GM19099 (cell line): Measurements from ENCODE around the gene ANO1.

Experiments used
- POLR2A ChIP-seq: IDR thresholded peaks from 3 replicates; pipeline ENCODE4 v1.6.1; 2011; ENCODE audit warnings: low read depth; ENCODE audit not compliant: insufficient read length; ENCODE audit errors: extremely low read depth

Gene ANO1

DNA sequence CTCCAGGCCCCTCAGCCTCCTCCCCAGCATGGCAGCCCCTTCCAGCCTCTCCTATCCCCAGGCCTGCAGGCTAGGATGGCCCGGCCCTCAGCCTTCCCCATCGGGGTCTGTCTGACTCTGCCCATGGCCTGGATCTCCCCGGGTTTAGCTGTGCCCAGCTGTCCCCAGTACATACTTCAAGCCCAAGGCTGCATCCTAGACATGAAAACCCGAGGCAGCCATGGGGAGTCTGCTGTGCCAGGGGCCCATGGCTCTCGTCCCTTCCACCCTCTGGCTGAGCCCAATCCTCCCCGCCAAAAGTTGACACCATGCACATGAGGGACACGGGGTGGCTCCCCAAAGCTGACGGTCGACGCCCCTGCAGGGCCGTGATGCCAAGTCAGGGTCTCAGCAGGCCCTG is 102.8 kb downstream of the ANO1 start:
- no peak for TF ChIP-seq POLR2A

- no peak for TF ChIP-seq POLR2A
Measured at GRCh38 chr11:70182266-70182665, 104.1 kb downstream of the ANO1 start.

- no peak for TF ChIP-seq POLR2A
Measured at GRCh38 chr11:70183032-70183431, 104.9 kb downstream of the ANO1 start.

GRCh38 chr11:70183483-70184176 is 105.5 kb downstream of the ANO1 start:
- TF ChIP-seq POLR2A: no peak

DNA sequence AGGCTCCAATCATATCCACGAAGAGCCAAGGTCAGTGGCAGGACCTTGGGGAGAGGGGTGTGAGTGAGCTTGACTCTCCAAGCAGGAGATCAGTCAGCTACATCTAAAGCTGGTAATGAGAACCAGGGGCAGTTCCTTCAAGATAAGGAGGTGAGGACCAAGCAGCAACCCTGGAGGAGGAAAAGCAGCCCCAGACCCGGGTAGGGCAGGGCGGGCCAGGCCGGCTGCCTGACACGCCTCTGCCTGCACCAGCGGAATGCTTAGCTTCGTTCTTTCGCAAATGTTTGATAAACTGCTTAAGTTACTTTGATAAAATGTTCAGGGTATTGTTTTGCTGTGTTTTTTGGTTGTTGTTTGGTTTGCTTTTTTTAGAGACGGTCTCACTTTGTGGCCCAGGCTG is 106.3 kb downstream of the ANO1 start:
- TF ChIP-seq POLR2A: no peak

DNA sequence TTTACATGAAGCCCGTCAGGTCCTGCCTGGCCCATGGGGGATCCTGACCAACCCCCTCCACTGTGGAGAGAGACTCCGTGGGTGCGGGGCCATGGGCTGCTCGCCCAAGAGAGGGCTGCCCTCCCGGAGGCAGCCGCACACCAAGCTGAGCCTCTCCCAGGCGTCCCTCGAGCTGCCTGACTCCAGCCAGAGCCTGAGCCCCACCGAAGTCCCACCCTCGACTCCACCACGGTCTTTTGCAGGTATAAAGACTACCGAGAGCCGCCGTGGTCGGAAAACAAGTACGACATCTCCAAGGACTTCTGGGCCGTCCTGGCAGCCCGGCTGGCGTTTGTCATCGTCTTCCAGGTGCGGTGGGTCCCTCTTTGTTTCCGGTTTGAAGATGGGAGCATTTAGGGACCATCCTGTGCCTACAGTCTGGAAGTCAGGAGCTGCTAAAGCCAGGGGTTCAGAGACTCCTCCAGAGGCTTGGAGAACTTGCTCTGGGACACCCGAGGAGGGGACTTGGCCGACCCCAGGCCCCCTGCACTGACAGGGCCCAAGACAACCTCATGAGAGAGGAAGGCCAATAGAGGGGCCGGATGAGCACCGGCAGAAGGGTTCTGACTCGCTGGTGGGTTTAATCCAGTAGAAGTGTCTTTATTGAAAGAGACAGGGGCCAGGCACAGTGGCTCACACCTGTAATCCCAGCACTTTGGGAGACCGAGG is 107.4 kb downstream of the ANO1 start:
- no peak for TF ChIP-seq POLR2A

- TF ChIP-seq POLR2A: no peak
Measured at GRCh38 chr11:70186420-70186819, 108.3 kb downstream of the ANO1 start.

GRCh38 chr11:70186936-70187335 is 108.8 kb downstream of the ANO1 start:
- TF ChIP-seq POLR2A: no peak

- no peak for TF ChIP-seq POLR2A
Measured at GRCh38 chr11:70187771-70188170, 109.7 kb downstream of the ANO1 start.

- TF ChIP-seq POLR2A: no peak
Measured at GRCh38 chr11:70189622-70190021, 111.5 kb downstream of the ANO1 start.

- TF ChIP-seq POLR2A: no peak
Measured at GRCh38 chr11:70191495-70192140, 113.5 kb downstream of the ANO1 start.

DNA sequence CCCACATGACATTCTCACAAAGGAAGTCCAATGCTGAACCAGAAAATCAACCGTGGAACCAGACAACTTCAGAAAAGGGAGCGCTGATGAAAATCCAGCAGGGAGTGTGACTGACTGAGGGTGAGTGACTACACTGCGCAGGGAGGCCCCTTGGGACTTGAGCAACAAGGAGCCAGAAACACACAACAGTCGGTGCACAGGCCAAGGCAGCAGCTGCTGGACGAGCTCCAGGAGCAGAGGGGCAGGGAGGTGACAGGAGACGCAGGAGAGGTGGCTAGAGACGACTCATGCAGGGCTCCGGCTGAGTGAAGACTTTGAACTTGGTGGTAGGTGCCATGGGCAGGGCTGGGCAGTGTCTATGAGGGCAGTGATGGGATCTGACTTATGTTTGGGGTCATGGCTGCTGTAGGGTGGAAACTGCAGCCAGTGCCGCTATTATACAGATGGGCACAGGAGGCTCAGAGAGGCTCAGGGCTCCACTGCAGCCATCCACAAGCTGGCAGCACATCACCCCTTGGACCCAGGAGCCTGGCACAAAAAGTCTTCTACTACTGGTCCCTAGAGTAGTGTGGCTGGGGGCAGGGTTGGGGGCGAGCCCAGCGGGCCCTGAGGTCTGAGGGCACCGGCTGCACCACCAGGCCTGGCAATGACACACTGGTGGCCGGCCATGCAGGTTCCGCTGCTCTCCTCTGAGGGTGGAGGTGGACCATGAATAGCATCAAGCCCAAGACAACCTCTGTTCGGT is 114.7 kb downstream of the ANO1 start:
- no peak for TF ChIP-seq POLR2A

- no peak for TF ChIP-seq POLR2A
Measured at GRCh38 chr11:70193411-70194292, 115.5 kb downstream of the ANO1 start.
